Islet of Langerhans (tissue), 1 donor: ENCODE measurements around the gene VPREB1.
"Not testable (repeated sequence)": the region's sequence is repeated elsewhere in the genome, so short reads cannot be mapped to it uniquely, and the experiment has no call there.

Experiments
- FAIRE-seq: peaks from one replicate; lab custom pipeline; 2011; peaks lifted over from hg19 to GRCh38; lab: Jason Lieb, UNC

Gene VPREB1

DNA sequence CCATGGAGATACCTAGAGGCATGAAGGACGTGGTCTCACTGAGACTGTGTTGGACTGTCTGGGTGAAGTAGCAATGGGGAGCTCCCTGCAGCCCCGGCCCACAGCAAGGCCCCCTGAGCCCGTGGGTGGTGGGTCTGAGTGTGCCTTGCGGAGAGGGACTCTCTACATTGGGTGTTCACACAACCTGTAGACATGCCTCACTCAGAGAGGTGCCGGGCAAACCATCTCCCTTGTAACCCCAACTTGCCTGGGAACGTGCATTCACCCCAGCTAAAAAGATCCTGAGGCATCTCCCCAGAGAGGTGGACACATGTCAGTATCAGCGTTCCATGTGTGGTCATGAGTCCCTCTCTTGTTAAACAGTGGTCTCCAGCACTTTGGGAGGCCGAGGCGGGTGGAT is 2.1 kb downstream of the VPREB1 start:
- no peak for FAIRE-seq

DNA sequence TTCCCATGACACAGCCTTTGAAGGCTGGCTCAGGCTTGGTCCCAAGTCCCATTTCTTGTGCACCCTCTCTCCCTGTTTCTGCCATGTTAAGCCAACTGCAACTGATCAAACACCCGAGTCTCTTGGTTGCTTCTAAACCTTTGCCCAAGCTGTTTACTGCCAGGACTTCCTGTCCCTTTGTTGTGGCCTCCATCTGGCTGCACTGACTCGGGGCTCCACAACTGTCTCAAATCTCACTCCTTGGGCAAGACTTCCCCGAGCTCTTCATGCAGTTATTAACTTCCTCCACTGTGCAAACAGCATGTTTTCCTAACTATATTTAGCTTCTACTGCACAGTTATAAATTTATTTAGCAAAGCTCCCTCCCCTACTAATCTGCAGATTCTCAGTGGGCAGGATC is 4.3 kb downstream of the VPREB1 start:
- FAIRE-seq = no peak

DNA sequence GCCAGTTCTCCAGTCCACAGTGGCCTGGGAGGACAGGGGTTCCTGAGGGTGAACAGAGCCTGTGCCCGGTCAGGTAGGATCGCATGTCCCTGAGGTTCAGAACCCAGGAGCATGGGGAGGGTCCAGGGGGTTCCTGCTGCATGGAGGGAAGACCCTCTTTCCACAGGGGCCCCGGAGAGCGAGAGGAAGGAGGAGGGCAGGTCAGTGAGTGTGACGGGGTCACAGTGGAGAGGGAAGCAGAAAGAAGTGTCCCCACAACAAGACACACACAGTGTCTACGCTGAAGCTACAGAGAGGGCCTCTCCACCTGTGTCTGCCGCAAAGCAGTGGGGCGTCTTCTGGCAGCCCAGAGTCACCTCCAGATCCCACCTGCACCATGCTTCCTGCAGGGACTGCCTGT is 6.1 kb downstream of the VPREB1 start:
- not testable (repeated sequence) for FAIRE-seq

DNA sequence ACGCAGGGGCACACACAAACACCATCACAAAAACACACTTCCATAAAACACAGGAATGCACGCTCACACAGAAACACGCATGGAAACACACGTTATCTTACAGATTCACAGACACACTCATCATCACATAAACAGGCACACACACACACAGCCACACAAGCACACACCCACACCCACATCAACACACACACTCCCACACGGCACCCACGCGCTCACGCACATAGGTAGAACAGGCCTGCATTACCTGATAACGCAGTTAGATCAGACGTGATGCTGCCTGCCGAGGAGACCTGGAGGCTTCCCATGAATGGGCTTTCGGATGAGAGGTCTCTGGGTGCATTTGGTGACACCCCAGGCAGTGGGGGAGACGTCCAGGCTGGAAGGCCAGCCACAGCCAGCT is 11.5 kb downstream of the VPREB1 start:
- not testable (repeated sequence) for FAIRE-seq

GRCh38 chr22:22258597-22259415 is 14.2 kb downstream of the VPREB1 start:
- FAIRE-seq = not testable (repeated sequence)

- not testable (repeated sequence) for FAIRE-seq
Observed at GRCh38 chr22:22260169-22260568, 15.6 kb downstream of the VPREB1 start.

DNA sequence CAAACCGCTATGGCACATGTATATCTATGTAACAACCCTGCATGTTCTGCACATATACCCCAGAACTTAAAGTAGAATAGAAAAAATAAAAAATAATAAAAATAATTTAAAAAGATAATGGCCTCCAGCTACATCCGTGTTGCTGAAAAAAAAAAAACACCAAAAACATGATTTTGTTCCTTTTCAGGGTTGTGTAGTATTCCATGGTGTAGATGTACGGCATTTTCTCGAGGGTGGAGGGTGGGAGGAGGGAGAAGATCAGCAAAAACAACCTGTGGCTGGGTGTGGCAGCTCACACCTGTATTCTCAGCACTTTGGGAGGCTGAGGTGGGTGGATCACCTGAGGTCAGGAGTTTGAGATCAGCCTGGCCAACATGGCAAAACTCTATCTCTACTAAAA is 16.0 kb downstream of the VPREB1 start:
- FAIRE-seq = not testable (repeated sequence)

DNA sequence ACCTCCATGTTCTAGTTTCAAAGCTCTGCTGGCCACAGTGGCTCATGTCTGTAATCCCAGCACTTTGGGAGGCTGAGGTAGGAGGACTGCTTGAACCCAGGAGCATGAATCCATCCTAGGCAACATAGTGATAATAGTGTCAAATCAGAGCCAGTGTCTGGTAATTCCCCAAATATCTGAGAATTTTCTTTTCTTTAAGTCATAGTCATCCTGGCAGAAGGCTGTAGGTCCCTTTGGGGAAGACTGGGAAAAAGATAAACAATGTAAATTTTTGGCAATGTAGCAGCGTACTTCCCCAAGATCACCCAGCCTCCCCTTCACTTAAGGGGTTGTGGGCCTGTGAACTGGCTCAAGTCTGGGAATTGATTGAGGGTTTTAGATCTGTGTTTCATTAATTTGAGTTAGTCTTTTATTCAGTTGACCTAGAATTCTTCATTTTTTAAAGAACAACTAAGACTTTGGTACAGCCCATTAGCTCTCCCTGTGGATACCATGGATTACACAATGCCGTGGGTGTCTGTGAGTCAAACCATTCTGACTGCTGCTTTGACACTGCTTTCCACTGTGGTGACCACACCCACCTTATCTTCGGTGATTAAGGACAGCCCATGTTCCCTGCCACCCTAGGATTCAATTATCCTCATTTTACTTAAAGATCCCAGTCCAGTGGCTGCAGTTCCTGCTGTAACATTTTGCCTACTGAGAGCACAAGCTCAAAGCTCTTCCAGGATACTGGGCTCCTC is 17.9 kb downstream of the VPREB1 start:
- FAIRE-seq = not testable (repeated sequence)

DNA sequence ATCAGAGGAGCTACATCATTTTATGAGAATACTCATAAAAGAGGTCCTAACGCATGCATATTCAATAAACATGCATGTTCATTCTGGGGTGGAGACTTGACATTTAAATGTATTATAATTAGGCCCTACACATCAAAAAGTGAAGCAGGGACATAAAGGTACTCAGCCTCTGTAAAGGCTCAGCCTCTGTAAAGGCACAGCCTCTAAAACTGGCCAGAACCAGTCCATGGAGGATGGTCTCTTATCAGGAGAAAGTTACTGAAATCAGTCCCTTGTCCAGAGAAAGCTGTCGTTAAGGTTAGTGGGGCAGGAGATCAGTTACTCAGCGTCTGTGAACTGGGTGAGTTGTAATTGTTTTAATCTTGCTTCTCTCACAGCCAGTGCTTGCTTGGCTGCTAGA is 19.2 kb downstream of the VPREB1 start:
- not testable (repeated sequence) for FAIRE-seq

GRCh38 chr22:22270036-22270676 is 25.6 kb downstream of the VPREB1 start:
- FAIRE-seq = not testable (repeated sequence)

GRCh38 chr22:22277423-22277822 is 32.8 kb downstream of the VPREB1 start:
- FAIRE-seq = not testable (repeated sequence)

DNA sequence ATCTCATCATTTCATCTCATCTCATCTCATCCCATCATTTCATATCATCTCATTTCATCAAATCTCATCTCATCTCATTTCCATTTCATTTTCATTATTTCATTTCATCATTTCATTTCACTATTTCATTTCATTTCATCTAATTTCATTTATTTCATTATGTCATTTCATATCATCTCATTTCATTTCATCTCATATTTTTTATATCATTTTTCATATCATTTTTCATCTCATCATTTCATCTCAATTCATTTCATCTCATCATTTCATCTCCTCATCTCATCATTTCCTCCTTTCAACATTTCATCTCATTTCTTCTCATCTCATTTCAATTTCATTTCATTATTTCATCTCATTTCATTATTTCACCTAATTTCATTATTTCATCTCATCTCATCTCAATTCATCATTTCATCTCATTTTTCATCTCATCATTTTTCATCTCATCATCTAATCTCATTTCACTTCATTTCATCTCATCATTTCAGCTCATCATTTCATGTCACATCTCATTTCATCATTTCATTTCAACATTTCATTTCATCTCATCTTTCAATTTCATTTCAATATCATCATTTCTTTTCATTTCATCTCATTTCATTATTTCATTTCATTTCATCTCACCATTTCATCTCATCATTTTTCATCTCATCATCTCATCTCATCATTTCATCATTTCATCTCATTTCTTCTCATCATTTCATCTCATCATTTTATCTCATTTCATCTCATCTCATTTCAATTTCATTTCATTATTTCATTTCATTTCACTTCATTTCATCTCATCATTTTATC is 40.6 kb downstream of the VPREB1 start:
- FAIRE-seq = not testable (repeated sequence)

DNA sequence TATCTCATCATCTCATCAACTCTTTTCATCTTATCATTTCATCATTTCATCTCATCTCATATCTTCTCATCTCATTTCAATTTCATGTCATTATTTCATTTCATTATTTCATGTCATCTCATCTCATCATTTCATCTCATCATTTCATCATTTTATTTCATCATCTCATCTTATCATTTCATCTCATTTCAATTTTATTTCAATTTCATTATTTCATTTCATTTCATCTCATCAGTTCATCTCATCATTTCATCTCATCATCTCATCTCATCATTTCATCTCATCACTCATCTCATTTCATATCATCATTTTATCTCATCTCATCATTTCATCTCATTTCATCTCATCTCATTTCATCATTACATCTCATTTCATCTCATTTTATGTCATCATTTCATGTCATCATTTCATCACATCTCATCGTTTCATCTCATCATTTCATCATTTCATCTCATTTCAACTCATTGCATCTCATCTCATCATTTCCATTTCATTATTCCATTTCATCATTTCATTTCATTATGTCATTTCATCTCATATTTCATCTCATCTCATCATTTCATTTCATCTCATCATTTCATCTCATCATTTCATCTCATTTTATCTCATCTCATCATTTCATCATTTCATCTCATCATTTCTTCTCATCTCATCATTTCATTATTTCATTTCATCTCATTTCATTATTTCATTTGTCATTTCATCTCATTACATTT is 42.0 kb downstream of the VPREB1 start:
- FAIRE-seq = not testable (repeated sequence)

- FAIRE-seq = not testable (repeated sequence)
Observed at GRCh38 chr22:22287106-22287626, 42.6 kb downstream of the VPREB1 start.

GRCh38 chr22:22289666-22290065 is 45.1 kb downstream of the VPREB1 start:
- not testable (repeated sequence) for FAIRE-seq

DNA sequence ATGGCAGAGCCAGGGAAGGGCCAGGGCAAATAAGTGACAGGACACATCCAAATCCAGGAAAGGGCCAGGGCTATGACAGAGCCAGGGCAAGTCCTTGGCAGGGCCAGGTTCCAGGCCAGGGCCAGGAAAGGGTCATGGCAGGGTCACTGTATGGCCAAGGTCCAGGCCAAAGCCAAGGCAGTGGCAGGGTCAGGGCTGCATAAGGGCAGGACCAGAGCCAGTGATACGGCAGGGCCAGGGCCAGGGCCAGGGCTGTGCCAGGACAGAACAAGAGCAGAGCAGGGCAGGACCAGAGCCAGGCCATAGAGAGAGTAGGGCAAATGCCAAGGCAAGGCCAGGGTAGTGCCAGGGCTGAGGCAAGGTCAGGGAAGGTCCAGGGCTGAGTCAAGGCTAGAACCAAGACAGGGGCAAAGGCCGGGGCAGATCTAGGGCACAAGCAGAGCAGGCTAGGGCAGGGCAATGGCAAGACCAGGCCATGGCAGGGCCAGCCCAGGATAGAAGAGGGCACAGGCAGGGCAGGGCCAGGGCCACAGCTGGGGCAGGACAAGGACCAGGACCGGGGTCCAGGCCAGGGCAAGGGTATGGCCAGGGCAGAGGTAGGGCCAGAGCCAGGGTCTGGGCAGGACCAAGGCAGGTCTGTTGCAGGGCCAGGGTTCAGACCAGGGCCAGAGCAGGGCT is 46.7 kb downstream of the VPREB1 start:
- FAIRE-seq = not testable (repeated sequence)

- not testable (repeated sequence) for FAIRE-seq
Observed at GRCh38 chr22:22292656-22293055, 48.1 kb downstream of the VPREB1 start.

- FAIRE-seq = not testable (repeated sequence)
Observed at GRCh38 chr22:22293436-22293835, 48.9 kb downstream of the VPREB1 start.

DNA sequence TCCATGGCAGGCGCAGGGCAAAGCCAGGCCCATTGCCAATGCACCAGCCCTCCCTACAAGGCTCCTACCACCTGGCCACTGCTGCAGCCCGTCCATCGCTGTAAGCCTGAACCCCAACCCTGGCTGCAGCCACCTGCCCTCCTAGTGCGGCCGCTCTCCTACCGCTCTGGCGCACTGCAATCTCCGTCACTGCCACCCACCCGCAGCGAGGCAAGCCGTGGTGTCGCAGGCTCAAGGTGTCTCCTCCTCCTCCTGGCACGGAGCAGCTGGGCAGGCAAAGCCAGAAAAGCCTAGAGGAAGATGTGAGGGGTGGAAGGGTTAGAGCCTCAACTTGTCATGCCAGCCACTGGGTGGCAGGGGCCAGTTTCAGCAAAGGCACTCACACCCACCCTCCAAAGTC is 50.1 kb downstream of the VPREB1 start:
- FAIRE-seq = not testable (repeated sequence)
